IMR-90 (cell line): ENCODE data around the gene PALM3.

Experiments used
- CTCF ChIP-seq: conservative IDR thresholded peaks from 2 replicates; pipeline ENCODE4 v1.5.1; 2012; ENCODE audit warnings: mild to moderate bottlenecking, low read depth, low read length, improper control_type of control experiment
- RAD21 ChIP-seq: IDR thresholded peaks from 2 replicates; pipeline ENCODE4 v1.6.1; 2012; ENCODE audit warnings: low read length, improper control_type of control experiment
- RFX5 ChIP-seq: IDR thresholded peaks from 2 replicates; pipeline ENCODE4 v1.8.0; 2012; ENCODE audit warnings: low read depth, mild to moderate bottlenecking, low read length, moderate library complexity

- peak; percentile 58 for TF ChIP-seq CTCF
- no peak for TF ChIP-seq RFX5
- TF ChIP-seq RAD21 = peak; percentile 46
These were observed 13.3 kb downstream of the PALM3 start for GRCh38 chr19:14048443-14049153.
